ENCODE results near the gene EVC.

The EVC gene

GRCh38 chr4:5839332-5839731 is 128.3 kb downstream of the EVC start:
- no peak for TF ChIP-seq TAF1 (IDR thresholded peaks at IDR 0.05; ENCODE audit: low read depth)
- no peak for TF ChIP-seq CEBPB (IDR thresholded peaks at IDR 0.05)
- no peak for TF ChIP-seq TEAD4 (IDR thresholded peaks at IDR 0.05)
- TF ChIP-seq TCF12 (IDR thresholded peaks at IDR 0.05; ENCODE audit: low read depth), result no peak
- TF ChIP-seq YY1 (IDR thresholded peaks at IDR 0.05; ENCODE audit: low read depth), result no peak
- no peak for TF ChIP-seq ZBTB7A (IDR thresholded peaks at IDR 0.05; ENCODE audit: low read depth)
- TF ChIP-seq CREB1 (IDR thresholded peaks at IDR 0.05; ENCODE audit: low read depth), result no peak
- TF ChIP-seq MAX (IDR thresholded peaks at IDR 0.05), result no peak
- no peak for TF ChIP-seq USF1 (IDR thresholded peaks at IDR 0.05)
- TF ChIP-seq NFIC (IDR thresholded peaks at IDR 0.05), result no peak
- no peak for TF ChIP-seq EGR1 (IDR thresholded peaks at IDR 0.05)
- TF ChIP-seq RAD21 (IDR thresholded peaks at IDR 0.05; ENCODE audit: low read depth), result no peak
- TF ChIP-seq REST (IDR thresholded peaks at IDR 0.05; ENCODE audit: low read depth), result no peak
- TF ChIP-seq EP300 (IDR thresholded peaks at IDR 0.05; ENCODE audit: borderline replicate concordance), result no peak
- no peak for TF ChIP-seq FOXM1 (IDR thresholded peaks at IDR 0.05; ENCODE audit: borderline replicate concordance, low read depth)

- TF ChIP-seq TAF1 (IDR thresholded peaks at IDR 0.05; ENCODE audit: low read depth) (no peak), TEAD4 (IDR thresholded peaks at IDR 0.05) (no peak), EGR1 (IDR thresholded peaks at IDR 0.05) (no peak), YY1 (IDR thresholded peaks at IDR 0.05; ENCODE audit: low read depth) (no peak), CREB1 (IDR thresholded peaks at IDR 0.05; ENCODE audit: low read depth) (no peak), MAX (IDR thresholded peaks at IDR 0.05) (no peak), CEBPB (IDR thresholded peaks at IDR 0.05) (no peak), NFIC (IDR thresholded peaks at IDR 0.05) (no peak), REST (IDR thresholded peaks at IDR 0.05; ENCODE audit: low read depth) (no peak), FOXM1 (IDR thresholded peaks at IDR 0.05; ENCODE audit: borderline replicate concordance, low read depth) (no peak), ZBTB7A (IDR thresholded peaks at IDR 0.05; ENCODE audit: low read depth) (no peak), USF1 (IDR thresholded peaks at IDR 0.05) (no peak), RAD21 (IDR thresholded peaks at IDR 0.05; ENCODE audit: low read depth) (no peak), TCF12 (IDR thresholded peaks at IDR 0.05; ENCODE audit: low read depth) (no peak), EP300 (IDR thresholded peaks at IDR 0.05; ENCODE audit: borderline replicate concordance) (no peak)
Observed at GRCh38 chr4:5839751-5840674, 129.0 kb downstream of the EVC start.

DNA sequence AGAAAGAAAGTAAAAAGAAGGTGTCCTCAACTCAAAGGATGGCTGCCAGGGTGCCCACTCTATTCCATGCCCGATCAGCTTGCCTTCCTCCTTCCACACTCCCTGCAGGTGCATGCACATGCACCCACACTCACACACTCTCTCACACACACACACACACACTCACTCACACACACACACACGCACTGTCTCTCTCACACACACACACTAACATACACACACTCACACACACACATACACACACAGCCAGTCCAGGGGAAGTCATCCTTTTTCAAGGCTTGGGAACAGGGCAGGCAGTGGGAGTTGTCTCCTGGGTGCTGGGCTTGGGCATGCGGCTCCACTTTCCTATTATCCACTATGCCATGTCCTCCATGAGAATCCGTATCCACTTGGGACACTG is 131.5 kb downstream of the EVC start:
- TF ChIP-seq TAF1 (IDR thresholded peaks at IDR 0.05; ENCODE audit: low read depth) (no peak), MAX (IDR thresholded peaks at IDR 0.05) (no peak), CREB1 (IDR thresholded peaks at IDR 0.05; ENCODE audit: low read depth) (no peak), TCF12 (IDR thresholded peaks at IDR 0.05; ENCODE audit: low read depth) (no peak), TEAD4 (IDR thresholded peaks at IDR 0.05) (no peak), ZBTB7A (IDR thresholded peaks at IDR 0.05; ENCODE audit: low read depth) (no peak), YY1 (IDR thresholded peaks at IDR 0.05; ENCODE audit: low read depth) (no peak), NFIC (IDR thresholded peaks at IDR 0.05) (no peak), RAD21 (IDR thresholded peaks at IDR 0.05; ENCODE audit: low read depth) (no peak), USF1 (IDR thresholded peaks at IDR 0.05) (no peak), EP300 (IDR thresholded peaks at IDR 0.05; ENCODE audit: borderline replicate concordance) (no peak)

- TF ChIP-seq REST (IDR thresholded peaks at IDR 0.05; ENCODE audit: low read depth) (no peak), EGR1 (IDR thresholded peaks at IDR 0.05) (no peak), MAX (IDR thresholded peaks at IDR 0.05) (no peak), ZBTB7A (IDR thresholded peaks at IDR 0.05; ENCODE audit: low read depth) (no peak), YY1 (IDR thresholded peaks at IDR 0.05; ENCODE audit: low read depth) (no peak), EP300 (IDR thresholded peaks at IDR 0.05; ENCODE audit: borderline replicate concordance) (no peak), TAF1 (IDR thresholded peaks at IDR 0.05; ENCODE audit: low read depth) (no peak), TEAD4 (IDR thresholded peaks at IDR 0.05) (no peak), FOXM1 (IDR thresholded peaks at IDR 0.05; ENCODE audit: borderline replicate concordance, low read depth) (no peak), CREB1 (IDR thresholded peaks at IDR 0.05; ENCODE audit: low read depth) (no peak), RAD21 (IDR thresholded peaks at IDR 0.05; ENCODE audit: low read depth) (no peak), USF1 (IDR thresholded peaks at IDR 0.05) (no peak)
Observed at GRCh38 chr4:5843573-5844530, 132.9 kb downstream of the EVC start.
